ENCODE results near the gene PTAR1. TPM values are rescaled to one million over a fixed set of nuclear protein-coding genes. Genes with fewer than 3 reads are reported as not detected.

The PTAR1 gene
- total RNA-seq, result 98.0 and 99.5 TPM in 2 replicates

GRCh38 chr9:69759421-69760277, at the start of gene PTAR1:
Gene PTAR1 (minus strand): TSS chr9:69760011. CDS start chr9:69759938, 73 bp downstream.

GRCh38 chr9:69671879-69672595, 87.8 kb downstream of the PTAR1 start, which contains the start of gene APBA1:
Gene APBA1 (minus strand): TSS chr9:69672371.

Other genes starting within 250 kb of the PTAR1 start
- gene APBA1, start 87.6 kb downstream of the PTAR1 start, total RNA-seq, result 7.4 and 9.8 TPM in 2 replicates
- gene CFAP95, start 60.8 kb upstream of the PTAR1 start, total RNA-seq, result not detected in 2 replicates